CD1c-positive myeloid dendritic cell (primary cell): ENCODE measurements around the gene RRAS.
A peak's percentile ranks its signal among the peaks of the same experiment; 100 is the strongest.

Source experiments
- DNase-seq: peaks from one replicate; pipeline ENCODE4 v3.0.0-alpha.2; 2016; ENCODE audit errors: extremely low spot score

Gene RRAS

DNA sequence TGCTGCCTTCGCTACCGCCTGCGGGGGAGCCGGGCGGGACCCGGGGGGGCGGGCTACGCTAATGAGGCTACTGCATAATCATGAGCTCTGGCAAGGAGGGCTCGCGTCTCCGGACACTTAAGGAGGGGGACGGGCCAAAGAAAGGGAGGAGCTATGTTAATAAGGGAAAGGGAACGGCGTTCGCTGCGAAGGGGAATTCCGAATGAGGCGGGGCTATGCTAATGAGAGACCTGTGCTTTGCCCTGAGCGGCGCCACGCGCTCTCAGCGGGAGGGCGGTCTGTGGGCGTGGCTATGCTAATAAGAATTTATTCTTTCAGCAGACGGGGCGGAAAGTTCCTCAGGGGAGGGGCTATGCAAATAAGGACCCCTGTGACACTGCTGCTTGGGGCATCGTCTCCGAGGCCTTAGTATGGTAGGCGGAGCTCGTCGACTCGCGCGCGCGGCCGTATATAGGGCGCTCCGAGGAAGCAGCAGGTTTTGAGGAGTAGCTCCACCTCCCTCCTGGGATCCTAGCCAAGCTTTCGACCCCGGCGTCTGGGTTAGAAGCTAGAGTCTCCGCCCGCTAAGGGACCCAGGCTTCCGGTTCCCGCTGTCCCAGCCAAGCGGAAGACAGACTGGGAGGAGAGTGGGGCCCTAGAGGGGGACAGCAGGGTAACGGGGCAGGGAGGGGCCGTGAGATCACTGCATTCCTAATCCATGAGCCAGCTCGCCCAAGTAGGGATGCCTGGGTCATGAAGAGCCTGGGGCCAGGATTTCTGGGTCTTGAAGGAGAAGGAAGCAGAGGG, at the start of gene RRAS:
RRAS (minus strand) TSS at position 31 of the 786 bp plus-strand sequence. CDS start 45 bp downstream, outside the sequence.
- DNase-seq = peak; percentile 100

DNA sequence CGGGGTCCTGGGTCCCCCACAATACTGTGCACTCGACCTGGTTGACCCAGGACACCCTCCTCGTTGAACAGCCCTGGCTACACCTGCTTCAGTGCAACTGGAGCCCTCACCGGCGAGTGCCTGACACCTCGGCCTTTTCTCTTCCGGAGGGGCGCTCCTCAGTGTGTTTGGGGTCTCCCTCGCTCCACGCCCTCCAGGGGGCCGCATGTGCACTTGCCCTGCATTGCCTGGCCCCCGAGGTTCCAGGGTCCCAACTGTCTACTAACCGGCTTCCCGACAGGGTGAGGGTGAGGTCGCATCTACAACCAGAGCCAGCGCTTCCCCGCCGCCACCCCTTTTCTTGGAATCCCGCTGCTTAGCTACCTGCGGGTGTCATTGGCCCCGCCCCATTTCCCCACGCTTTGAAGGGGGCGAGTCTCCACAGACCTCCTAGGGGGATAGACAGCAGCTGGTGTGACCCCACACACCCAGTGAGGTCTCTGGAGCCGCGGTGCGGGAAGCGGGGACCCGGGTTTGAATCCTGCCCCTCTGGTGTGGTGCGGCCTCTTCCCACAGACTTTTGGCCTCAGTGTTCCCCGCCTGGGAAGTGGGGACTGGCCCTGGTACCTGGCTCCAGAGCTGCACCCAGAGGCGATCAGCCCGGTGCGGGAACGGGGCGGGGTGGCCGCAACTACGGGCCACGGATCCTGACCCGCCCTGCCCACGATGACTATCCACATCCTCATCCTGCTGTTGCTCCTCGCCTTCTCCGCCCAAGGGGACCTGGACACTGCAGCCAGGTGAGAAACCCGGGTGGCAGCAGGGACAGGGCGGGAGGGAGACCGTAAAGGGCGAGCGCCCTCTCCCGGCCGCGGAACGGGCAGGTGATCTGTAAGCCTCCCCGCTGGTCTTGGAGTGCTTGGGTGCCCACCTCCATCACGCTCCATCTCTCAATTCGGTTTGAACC, 49.5 kb upstream of the RRAS start, which contains the start of gene ADM5:
ADM5 (plus strand) TSS at position 462 of the 946 bp plus-strand sequence; CDS start at position 706, 244 bp downstream.
- DNase-seq = peak; percentile 13

DNA sequence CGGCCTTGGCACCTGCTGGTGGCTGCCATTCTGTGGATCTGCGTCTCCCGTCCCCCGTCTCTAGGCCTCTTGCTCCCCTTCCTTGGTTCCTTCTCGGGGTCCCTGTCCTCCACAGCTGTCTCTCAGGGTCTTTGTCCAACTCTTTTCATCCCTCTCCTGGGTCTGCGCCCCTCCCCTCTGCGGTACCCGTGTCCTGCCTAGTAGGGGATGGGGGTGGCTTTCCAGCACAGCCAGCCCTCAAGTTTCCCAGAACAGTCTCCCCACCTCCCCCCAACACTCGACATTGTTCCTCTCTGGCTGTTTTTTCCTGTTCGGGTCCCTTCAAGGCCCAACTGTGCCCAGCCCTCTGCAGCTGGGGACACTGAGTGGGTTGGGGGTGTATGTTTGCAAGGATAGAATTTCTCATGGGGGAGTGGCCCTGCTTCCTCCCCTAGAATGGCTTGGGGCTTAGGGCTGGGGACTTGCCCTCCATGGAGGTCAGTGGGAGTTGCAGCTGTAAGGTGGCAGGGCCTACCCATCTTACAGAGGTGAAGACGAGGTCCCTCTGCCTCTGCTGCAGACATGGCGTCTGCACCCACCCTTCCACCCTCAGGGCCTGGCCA, 48.7 kb upstream of the RRAS start:
- DNase-seq = no peak

DNA sequence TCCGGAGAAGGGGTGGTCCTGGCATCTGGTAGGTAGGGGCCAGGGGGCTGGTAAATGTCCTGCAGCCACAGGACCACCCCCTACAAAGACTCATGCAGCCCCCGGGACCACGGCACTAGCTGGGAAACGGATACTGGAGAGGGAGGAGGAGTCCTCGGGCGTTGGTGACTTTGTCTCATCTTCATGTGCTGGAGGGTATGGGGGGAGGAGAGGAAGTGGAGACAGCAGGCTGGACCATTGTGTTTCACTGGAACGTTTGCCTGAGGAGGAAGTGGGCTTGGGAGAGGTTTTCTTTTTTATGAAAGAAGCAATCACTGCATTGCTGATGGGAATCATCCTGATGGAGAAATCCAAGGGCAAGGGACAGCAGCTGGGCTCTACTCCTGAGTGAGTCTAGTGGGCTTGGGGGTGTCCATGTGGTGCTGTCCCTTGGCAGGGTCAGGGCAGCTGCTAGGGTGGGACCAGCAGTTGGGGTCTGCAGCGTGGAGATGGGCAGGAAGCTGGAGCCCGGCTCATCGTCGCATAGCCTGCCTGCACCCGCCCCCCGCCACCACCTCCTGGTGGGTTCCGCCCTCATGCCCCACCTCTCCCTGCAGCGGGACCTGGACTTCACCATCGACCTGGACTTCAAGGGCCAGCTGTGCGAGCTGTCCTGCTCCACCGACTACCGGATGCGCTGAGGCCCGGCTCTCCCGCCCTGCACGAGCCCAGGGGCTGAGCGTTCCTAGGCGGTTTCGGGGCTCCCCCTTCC, 47.8 kb upstream of the RRAS start:
- peak; percentile 48 for DNase-seq

DNA sequence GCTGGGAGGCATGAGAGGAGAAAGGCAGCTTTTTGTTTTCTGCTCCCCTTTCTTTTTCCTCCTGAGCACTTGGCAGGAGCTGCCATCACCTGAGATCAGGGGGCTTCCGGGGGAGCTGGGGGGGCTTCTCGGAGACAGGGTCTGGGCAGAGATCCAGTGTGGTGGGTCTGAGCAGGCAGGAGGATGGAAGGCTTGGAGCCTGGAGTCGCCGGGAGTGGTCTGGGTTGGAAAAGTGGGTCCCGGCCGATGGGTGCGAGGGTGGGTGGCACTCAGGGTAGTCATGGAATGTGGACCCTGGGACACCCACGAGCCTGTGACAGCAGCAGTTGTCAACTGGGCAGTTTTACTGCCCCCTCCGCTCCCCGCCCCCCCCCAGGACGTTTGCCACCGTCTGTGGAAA, 47.2 kb upstream of the RRAS start:
- no peak for DNase-seq

DNA sequence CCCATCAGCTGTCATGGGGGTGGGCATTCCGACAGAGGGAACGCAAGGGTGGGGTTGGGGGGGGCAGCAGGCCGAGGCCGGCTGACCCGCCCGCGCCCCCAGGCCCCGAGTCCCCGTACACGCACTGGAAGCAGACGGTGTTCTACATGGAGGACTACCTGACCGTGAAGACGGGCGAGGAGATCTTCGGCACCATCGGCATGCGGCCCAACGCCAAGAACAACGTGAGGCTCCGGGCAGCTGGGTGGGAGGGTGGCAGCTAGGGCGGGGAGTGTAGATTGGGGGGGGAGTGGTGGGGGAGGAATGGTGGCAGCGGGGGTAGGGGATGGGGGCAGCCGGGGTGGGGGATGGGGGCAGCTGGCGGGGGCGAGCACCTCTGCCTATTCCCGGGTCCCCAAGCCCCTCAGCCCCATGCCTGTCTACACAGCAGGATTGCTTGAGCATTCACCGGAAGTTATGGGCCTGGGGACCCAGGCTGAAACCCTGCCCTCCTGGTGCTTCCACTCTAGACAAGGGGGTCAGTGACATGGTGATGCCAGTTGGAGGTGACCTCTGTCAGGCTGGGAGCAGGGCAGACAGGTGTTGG, 46.7 kb upstream of the RRAS start:
- DNase-seq = no peak

DNA sequence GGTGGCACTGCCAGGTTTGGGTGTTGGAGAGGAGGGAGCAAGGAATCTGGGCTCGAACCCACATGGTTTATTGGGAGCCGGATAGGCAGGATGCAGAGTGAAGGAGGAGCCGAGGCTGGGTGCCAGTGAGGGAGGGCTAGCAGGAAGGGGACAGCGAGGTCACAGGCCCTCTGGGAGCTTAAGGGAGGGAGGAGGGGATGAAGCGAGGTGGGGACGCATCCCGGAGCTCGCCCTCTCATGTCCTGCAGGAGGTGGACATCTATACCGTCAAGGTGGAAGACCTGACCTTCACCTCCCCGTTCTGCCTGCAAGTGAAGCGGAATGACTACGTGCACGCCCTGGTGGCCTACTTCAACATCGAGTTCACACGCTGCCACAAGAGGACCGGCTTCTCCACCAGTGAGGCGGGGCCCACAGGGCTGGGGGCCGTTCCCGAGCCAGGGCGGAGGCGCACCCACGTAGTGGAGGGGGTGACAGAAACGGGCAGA, 45.9 kb upstream of the RRAS start:
- DNase-seq = no peak

DNA sequence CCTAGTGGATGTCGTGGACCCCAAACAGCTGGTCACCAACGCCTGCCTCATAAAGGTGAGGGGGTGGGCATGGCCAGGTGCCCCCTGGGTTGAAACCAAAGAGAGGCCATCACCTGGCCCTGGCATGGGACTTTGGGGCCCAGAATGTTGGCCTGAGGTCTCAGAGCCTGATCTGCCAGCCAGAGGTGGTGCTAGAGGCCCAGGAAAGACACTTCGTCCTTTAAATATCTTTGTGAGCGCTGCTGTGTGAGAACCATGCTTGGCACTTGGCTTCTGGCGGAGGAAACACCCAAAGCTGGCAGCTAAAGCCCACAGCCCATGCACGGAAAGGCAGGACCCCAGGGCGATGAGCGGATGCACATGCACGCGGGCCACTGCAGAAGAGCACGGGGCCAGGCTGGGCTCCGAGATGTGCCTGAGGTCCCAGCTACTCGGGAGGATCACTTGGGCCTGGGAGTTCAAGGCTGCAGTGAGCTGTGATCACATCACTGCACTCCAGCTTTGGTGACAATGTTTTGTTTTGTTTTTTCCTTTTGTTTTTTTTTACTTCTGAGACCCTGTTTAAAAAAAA, 45.1 kb upstream of the RRAS start:
- DNase-seq = no peak

DNA sequence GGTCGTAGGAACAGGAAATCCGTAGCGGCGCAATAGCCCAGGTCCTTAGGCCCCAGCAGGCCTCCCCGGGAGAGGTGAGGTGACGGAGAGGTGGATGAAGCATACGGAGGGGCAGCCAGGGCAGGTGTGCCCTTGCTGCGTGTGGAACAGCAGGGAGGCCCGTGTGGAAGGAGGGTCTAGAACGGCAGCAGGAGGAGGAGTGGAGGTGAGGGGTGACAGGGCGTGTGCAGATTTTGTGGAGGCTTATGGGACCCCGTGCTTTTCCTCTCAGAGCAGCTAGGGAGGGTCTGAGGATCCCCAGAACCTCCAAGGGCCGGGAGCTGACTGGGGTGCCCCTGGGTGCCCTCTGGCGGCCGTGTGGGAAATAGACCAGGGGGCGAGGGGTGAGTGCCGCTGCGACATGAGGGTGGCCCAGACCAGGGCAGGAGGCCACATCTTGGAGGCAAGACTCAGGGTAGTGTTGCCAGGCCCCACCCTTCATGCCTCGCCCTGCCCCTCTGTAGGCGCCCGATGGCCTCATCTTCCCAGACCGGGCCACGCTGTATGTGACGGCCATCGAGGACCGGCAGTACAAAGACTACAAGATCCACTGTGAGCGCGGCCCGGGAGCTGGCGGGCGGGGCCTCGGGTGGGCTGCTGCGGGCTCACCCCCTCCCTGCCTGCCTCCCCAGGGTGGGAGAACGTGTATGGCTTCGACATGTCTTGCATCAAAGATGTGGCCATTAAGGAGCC, 44.5 kb upstream of the RRAS start:
- DNase-seq = no peak

DNA sequence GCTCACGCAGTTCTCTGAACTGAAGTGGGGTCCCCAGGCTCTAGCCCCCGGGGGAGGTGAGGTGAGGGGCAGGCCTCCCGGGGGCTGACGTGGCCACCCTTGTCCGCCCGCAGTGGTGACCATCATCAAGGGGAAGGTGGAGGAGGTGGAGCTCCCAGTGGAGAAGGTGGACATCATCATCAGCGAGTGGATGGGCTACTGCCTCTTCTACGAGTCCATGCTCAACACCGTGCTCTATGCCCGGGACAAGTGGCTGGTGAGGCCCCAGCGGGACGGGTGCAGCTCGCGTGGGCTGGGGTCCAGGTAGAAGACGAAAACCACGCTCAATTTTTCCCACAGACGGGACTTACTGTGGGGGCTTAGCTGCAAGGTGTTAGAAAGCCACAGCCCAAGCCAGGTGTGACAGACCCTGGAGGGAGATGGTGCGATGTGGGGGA, 43.9 kb upstream of the RRAS start:
- DNase-seq = no peak

DNA sequence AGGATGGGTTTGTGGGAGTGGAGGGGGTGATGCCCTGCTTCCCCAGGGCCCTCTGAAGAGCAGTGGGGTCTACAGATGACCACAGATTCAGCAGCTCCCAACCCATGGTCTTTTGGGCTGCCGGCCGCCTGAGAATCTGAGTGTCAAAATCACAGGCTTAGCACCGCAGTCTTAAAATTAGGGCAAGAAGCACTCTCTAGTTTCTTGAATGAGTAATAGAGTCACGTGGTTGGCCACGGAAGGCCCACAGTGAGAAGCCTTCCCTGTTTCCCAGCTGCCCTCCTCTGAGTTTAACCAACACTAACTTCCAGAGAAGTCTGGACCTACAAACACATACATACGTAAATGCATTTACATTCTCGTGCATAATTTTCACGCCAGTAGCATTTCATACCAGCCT, 42.3 kb upstream of the RRAS start:
- DNase-seq = no peak

DNA sequence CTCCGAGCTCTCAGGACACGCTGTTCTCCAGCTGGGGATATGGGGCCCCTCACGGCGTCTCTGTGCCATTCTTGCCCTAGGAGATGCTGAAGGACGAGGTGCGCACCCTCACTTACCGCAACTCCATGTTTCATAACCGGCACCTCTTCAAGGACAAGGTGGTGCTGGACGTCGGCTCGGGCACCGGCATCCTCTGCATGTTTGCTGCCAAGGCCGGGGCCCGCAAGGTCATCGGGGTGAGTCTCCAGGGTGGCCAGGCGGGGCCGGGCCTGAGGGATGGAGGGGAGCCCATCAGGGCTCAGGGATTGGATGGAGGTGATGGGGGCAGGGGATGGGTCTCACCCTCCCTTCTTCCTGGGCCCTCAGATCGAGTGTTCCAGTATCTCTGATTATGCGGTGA, 41.9 kb upstream of the RRAS start:
- DNase-seq = no peak

DNA sequence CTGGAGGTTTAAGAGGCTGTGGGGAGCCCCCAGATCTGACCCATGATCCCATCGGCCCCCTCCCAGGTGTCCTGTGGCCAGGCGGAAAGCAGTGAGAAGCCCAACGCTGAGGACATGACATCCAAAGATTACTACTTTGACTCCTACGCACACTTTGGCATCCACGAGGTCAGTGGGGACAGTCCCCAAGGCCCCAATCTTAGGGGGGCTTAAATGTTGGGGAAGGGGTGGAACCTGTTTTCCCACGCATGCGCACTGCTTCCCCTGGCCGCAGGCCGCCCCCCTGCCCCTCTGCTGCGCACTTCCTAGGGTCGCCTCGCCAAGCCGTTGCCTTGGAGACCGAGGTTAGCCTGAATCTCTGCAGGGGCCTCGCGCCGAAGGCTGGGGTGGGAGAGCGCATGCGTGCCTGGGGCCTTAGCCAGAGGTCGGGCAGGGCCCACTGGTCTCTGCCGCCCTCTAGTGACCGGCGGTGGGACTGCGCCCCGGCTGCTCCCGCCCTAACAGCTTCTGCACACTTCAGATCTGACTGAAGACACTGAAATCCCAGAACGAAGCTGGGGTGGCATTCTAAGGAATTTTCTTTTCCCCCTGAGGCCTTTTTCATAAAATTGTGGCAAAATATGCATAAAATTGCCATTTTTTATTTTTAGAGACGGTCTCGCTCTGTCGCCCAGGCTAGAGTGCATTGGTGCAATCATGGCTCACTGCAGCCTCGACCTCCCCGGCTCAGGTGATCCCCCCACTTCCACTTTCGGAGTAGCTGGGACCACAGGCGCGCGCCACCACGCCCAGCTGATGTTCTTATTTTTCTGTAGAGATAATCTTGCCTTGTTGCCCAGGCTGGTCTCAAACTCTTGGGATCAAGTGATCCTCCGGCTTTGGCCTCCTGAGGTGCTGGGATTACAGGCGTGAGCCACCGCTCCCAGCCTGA, 40.7 kb upstream of the RRAS start:
- DNase-seq = peak; percentile 95

DNA sequence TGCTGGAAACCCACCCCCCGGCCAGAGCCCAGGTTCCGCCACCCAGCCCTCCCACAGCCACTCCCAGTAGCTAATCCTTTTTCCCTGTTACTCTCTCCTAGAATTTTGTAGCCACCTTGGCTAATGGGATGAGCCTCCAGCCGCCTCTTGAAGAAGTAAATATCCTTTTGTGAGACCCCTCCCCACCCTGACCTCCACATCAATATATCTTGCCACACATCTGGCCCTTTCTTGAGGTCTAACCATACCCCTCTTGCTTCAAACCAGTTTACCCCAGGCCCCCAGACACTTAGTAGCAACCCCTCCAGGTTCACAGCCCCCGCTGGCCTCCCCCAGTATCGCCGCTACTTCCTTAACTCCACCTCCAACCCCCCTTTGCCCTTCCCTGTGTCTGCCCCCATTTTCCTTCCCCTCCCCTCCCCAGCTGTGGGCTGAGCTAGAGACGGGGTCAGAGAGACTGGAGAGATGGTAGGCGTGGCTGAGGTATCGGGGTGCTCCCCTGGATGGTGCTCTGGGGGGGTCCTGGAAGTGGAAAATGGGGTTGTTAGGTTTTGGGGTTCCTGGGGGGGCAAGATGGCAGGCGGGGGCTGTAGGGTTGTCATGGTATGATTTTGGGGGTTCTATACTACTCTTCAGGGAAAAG, 39.9 kb upstream of the RRAS start:
- DNase-seq = no peak

DNA sequence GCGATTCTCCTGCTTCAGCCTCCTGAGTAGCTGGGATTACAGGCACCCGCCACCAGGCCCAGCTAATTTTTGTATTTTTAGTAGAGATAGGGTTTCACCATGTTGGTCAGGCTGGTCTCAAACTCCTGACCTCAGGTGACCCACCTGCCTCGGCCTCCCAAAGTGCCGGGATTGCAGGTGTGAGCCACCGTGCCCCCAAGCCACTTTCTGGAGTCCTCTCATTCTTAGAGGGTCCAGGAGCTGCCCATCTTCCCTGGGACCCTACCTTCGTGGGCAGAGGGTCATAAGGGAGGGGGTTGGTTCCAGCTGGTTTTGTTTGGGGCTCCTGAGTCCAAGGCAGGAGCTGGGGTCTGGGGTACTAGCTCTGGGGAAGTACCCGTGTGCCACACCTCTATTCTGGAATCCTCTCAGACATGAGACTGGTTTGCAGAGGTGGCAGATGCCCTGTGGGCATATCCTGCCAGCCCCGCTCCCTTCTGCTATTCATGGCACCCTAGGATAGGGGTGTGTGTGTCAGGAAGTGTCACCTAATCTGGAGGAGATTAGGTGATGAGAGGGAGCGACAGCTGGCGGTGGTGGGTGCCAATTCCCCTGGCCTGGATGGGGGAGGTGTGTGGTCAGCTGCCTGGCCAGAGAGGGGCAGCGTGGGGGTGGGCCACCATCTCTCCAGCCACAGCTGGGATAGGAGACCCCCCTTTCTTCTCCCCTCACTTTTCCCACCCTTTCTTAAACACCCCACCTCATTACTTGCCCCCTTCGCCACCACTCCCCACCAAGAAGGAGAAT, 39.2 kb upstream of the RRAS start:
- DNase-seq = no peak

DNA sequence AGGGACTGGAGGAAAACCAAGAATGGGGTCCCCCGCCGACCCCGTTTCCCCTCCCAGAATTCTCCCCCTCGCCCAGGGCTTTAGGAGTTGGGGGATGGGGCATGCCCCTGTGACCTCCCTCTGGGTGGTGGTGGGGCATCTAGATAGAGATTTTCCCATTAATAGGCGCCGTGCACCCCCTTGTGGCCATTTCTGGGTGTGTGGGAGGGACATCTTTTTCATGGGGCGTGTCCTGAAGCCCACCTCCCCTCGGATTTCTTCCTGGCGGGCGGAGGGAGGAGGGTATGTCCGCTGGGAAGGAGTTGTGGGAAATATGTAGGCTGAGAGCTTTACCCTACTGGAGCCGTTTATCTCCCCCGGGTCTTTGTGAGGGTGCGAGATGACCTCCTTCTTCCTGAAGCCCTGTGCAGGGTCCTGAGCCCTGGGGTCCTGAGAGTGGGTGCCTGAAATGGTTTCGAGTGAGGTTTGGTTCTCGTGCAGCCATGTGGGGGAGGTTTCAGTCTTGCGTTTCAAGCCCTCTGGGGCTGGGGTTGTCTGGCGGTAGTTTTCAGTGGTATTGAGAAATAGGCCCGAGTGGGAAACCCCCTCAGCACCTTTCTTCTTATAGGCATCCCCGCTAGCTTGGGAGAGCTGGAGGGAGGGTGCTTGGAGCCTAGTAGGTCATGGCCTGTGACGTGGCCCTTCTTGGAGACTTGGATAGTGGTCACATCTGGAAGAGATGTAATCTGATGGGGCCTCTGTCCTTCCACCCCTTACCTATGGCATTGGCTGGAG, 38.1 kb upstream of the RRAS start:
- DNase-seq = peak; percentile 82
